HG02840 (cell line): Measurements from ENCODE around the gene POGLUT2.
A peak's percentile ranks its signal among the peaks of the same experiment; 100 is the strongest.

Experiments used
- ATAC-seq: cut with Tn5 transposase; IDR thresholded peaks from one replicate; pipeline ENCODE4 v1.9.1; 2021; ENCODE audit warnings: mild to moderate bottlenecking, moderate library complexity, moderate number of reproducible peaks; ENCODE audit not compliant: unreplicated experiment, low FRiP score

Gene POGLUT2

DNA sequence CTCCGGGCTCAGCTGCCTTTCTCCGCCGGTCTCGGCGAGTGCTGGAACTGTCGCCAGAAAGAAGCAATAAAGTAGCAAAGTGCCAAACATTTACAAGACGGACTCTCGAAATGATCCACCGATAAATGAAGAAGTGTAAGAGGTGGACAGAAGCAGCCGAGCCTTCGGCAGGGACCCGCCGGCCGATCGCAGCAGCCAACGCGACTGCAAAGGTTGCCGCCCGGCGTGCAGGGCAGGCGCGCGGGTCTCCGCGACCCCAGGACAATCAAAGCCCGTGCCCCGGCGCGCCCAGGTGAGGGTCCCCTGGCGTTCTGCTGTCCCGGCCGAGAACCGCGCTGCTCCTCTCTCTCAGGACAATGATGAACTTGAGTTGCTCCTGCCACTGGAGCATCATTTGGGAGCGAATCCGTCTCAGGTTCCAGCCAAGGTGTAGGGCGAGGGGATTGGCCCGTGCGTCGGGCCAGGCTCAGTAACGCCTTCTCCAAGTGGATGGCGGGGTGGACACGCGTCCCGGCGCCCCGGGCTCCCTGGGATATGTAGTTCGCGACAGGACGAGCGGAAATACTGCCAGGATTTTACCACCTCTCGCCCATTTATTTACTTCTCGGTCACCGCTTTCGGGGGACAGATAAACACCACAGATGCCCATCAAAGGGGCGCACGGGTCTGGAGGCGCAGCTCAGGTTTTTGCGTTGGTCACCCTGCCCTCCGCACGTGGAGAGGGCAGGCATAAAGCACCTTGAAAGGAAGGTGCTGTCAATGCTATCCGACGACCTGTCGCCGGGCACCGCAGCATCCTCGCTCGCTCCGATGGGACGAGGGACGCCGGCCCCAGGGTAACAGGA is at the start of gene POGLUT2, which contains the start of gene BIVM:
TSS of gene POGLUT2 (minus strand) at position 396 of the 845 bp plus-strand sequence. CDS start at position 90, 306 bp downstream.
TSS of gene BIVM (plus strand) at position 539 of the 845 bp plus-strand sequence. CDS start 8,149 bp downstream, outside the sequence.
- ATAC-seq = peak; percentile 73

DNA sequence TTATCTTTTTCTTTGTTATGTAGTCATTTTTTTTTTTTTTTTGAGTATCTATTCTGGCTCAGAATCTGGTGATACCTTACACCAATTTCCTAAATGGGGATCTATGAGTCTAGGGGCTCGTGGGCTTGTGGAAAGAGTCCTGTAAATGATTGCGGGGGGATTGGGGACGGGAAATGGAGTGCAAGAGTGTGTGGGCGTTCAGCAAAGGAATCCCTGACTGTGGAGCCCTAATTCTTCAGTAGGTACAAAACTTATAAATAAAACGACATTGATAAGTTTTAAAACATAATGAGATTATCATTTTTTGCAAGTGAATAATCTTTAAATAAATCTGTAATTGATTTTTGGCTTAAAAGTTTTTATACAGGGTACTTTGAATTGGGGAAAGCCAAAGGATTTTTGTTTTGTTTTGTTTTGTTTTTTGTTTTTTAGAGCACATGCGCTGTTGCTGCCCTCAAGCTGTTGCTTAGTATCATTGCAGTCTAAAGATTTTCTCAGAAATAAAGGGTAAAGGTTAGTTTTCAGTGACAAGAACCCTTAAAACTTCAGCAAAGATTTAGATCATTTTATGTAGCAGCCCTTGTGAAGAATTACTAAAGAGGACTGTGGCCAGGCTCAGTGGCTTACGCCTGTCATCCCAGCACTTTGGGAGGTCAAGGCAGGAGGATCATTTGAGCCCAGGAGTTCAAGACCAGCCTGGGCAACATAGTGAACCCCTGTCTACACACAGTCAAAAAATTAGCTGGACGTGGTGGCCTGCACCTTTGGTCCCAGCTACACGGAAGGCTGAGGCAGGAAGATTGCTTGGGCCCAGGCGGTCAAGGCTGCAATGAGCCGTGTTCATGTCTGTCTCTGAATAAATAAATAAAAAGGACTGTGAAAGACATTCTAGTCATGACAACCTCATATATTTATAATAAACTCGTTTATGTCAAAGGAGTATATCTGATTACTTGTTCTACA is 48.8 kb upstream of the POGLUT2 start:
- ATAC-seq = no peak

DNA sequence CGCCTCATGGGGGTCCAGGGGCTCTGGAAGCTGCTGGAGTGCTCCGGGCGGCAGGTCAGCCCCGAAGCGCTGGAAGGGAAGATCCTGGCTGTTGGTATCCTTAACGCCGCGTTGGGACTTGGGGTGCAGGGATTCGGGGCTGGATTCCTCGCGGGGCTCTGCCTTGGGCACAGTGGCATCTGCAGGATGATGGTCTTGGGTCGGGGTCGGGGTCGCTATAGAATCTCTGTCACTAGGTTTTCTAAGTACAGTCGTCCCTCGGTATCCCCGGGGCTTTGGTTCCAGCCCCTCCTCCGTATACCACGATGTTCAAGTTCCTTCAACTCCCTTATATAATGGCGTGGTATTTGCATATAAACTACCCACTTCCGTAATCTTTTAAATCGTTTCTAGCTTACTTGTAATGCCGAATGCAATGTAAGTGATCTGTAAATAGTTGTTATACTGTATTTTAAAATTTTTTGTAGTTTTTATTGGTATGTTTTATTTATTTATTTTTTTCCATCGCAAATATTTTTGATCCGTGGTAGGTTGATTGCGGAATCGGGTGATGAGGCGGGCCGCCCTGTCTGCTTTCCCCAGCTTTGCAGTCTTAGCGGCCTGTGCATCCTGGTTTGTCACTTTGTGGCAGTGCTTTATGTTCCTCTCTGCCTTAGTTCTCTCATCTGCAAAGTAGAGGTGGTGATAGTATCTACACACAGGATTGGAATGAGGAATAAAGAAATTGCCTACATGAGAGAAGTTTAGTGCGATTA is 47.7 kb upstream of the POGLUT2 start:
- ATAC-seq = peak; percentile 31

DNA sequence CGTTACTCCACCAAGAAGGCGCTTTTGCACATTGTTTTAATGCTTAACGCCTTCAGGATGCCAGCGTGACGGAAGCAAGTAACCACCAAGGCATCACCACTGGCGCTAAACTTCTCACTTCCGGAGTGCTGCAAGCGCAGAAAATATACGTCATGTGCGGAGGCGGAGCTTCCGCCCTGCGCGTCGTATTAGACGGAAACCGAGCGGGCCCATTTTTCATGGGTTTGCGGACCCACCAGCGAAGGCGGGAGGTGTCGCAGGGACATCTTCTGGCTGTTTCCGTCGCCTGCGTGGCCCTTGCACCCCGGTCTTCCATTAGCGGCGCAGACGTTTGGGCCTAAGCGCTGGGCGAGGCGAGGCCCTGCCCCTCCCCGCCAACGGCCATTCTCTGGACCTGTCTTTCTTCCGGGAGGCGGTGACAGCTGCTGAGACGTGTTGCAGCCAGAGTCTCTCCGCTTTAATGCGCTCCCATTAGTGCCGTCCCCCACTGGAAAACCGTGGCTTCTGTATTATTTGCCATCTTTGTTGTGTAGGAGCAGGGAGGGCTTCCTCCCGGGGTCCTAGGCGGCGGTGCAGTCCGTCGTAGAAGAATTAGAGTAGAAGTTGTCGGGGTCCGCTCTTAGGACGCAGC is 47.0 kb upstream of the POGLUT2 start, which contains the start of gene ERCC5:
TSS of gene ERCC5 (plus strand) at position 403 of the 631 bp plus-strand sequence. CDS start 235 bp downstream, outside the sequence.
- peak; percentile 87 for ATAC-seq

DNA sequence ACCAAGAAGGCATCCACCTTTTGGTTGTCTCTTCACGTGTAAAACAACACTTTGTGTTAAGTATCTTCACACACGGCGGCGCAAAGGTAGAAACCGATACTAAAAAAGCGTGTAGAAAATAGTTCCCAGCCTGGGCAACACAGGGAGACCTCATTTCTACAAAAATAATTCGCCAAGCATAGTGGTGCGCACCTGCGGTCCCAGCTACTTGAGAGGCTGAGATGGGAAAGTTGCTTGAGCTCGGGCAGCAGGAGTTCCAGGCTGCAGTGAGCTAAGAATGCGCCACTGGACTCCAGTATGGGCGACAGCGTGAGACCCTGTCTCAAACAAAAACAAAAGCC is 46.5 kb upstream of the POGLUT2 start:
- ATAC-seq = peak; percentile 14

DNA sequence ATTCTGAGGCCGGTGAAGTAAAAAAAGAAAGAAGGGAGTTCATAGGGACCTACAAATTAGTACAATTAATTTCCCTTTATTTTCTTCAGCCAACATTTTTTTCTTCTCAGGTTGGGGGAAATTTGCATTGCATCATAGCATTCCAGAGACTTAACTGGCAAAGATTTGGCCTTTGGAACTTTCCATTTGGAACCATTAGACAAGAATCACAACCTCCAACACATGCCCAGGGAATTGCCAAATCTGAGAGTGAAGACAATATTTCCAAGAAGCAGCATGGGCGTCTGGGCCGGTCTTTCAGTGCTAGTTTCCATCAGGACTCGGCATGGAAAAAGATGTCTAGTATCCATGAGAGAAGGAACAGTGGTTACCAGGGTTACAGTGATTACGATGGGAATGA is 40.7 kb upstream of the POGLUT2 start:
- no peak for ATAC-seq

DNA sequence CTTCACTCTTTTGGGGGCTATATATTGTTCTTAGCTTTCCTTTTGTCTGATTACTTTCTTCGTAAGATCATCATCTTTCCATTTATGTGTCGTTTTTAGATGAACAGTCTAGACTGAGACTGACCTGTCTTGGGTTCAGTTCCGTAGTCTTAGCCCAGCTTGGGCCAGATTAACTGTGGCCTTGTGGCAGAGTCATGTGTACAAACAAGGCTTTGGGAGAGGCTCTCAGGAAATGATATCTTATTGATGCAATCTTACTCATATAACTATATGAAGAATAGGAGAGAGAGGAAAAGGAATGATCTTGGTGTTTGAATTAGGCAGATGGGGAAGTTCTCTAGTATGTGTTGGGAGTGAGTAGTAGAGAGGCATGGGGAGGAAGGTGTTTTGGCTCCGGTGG is 40.2 kb upstream of the POGLUT2 start:
- ATAC-seq = no peak

DNA sequence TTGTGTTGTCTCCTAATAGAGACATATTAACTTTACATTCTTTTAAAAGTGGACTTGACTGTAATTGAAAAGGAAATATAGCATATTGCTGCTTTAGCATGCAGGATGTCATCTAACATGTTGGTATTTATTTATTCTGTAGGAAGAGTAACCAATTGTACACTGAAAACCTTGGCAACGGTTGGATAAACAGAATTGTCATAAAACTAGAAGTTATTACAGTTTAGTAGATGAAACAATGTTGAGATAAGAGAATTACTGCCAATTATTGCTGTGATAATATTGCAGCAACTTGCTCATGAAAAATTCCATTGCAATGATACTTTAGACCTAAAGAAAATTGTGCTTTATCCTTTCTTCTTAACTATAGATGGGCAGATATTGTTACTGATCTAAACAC is 39.5 kb upstream of the POGLUT2 start:
- ATAC-seq = no peak

DNA sequence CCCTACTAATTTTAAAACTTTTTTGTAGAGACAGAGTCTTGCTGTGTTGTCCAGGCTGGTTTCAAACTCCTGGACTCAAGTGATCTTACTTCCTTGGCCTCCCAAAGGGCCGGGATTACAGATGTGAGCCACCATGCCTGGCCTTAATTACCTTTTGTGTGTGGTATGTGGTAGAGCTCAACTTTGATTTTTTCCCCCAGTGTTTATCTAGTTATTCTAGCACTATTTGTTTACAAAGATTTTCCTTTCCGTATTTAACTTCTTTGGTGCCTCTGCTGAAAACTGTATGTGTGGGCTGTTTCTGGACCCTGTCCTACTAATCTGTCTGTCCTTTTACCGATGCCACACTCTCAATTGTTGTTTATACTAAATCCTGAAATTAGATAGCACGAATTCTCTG is 37.7 kb upstream of the POGLUT2 start:
- no peak for ATAC-seq

DNA sequence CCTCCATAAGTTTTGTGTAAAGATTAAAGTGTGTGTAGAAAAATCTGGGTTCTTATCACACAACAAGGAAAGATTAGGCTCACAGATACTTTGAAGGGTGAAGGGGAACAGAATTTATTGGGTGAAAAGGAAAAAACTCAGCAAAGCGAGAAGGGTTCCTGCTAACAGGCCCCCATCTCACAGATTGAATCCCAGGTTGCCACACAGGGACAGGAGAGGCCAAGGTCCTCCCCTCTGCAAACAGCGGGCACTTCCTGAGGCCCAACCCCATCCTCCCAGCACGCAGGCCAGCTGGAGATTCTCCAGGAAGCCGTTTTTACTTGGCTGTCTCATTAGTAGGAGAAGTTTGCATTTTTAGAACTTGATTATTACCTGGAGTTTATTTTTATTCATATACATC is 31.9 kb upstream of the POGLUT2 start:
- no peak for ATAC-seq

DNA sequence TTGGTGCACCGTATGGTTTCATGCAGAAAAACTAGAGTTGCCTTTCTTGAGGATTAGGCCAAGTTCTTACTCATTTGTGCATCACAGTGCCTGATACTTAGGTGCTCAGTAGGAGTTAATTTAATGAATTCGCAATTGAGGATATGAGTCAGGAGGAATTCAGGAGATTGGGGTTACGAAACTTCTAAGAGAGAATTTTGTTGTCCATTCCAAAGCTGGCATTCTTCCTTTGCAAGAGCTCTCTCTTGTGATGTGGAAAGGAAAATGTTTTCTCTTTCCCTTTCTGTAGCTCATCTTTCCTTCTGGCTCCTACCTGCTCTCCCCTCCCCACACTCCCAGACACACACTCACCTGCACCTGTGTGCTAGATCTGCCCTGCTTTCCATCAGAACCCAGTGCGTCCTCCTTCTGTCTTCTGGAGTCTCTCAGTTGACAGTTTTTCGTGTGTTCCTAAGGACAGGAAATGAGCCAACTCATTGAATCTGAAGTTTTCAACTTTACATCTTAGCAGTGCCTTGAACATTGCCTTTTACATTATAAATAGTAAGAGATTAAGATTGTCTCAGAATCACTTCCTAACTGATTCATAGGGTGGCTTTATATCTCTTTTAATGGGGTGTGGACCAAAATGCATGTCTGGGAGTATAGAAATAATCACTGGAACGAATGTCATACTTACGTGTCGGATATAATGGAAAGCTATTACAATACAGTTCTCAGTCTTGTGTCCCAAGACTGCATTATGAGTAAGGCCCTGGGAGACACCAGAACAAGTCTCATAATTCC is 27.3 kb upstream of the POGLUT2 start:
- no peak for ATAC-seq

DNA sequence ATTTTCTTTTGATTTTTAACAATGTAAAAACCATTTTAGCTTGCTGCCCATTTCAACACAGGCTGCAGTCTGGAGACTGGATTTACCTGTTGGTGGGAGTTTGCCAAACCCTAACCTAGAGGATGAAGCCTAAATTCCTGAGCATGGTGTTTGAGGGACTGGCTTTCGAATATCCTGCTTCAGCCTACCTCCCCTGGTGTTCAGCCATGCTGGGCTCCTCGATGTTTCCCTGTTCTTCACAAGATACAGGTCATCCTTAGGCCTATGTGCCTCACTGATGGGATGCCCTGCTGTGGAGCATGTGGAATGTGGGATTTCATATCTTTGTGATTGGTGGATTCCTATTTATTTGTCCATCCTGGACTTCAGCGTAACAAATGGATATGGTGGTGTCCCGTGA is 26.6 kb upstream of the POGLUT2 start:
- no peak for ATAC-seq

DNA sequence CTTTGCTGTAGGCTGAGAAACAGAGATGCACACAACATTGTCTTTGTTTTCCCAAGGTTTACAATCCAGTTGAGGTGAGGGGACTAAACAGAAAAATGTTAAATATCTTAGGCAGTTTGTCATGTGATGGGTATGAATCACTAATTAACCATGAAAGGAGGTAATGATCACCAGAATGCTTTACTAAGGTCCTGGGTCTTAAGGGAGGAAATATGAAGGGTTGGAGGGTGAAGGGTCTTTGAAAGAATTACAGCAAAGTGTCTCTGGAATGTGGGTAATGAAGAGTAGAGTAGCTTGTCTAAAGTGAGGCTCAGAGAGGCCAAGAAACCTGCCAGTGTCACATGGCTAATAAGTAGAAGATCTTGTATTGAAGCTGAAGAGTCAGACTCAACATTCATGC is 19.1 kb upstream of the POGLUT2 start:
- ATAC-seq = no peak

DNA sequence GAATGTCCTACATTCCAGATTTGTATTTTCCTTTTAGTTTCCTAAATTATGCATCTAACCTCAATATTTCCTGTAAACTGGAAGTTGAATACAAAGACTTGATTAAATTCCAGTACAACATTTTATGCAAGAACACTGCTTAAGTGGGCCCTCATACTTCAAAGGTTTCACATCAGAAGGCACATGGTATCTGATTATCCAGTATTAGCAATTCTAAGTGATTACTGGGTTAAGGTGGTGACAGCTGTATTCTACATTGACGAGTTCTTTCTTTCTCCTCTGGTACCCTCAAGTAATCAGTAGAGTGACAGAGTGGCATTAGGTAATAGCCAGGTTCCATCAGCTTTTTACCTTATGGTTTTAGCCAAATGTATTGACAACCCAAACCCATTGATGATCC is 18.5 kb upstream of the POGLUT2 start:
- no peak for ATAC-seq

DNA sequence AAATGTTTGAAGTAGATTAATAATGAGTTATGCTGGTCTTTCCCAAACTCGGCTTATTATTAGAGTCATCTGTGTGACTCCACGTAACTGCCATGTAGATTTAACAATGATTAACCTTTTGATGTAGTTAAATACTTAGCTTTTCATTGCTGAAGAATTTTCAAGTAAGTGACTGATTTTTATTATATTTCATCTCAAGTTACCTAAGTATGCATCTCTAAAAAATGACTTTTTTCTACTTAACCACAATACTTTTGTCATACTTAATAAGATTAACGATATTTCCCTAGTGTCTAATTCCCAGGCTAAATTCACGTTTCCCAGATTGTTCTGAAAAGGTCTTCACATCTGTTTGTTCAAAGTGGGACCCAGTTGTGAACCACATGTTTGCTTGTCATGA is 17.9 kb upstream of the POGLUT2 start:
- no peak for ATAC-seq

DNA sequence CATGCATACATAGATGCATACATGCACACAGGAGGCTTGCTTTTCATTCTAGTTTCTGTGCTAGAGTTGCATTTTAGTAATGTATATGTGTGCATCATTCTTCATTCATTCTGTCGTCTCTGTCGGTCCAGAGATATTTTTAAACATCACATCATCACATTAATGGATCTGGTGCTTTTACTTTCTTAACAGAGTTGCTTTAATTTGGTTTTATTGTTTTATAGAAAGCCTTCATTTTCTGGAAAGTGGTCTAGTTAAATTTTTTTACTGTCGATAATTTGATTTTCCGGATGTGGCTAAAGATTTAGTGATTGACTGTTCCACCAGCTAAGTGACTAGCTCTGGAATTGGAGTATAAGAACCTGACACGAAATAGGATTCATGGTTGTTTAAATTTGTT is 17.0 kb upstream of the POGLUT2 start:
- ATAC-seq = no peak

DNA sequence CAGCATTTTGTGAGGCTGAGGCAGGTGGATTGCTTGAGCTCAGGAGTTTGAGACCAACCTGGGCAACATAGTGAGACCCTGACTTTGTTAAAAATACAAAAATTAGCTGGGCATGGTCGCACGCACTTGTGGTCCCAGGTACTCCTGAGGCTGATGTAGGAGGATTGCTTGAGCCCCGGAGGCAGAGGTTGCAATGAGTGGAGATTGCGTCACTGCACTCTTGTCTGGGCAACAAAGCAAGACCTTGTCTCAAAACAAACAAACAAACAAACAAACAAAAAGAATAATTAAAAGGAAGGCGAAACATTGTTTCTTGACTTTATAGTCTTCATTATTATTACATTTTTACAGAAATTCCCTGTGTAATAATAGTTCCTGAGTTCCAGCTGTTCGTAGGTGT is 16.0 kb upstream of the POGLUT2 start:
- ATAC-seq = no peak

DNA sequence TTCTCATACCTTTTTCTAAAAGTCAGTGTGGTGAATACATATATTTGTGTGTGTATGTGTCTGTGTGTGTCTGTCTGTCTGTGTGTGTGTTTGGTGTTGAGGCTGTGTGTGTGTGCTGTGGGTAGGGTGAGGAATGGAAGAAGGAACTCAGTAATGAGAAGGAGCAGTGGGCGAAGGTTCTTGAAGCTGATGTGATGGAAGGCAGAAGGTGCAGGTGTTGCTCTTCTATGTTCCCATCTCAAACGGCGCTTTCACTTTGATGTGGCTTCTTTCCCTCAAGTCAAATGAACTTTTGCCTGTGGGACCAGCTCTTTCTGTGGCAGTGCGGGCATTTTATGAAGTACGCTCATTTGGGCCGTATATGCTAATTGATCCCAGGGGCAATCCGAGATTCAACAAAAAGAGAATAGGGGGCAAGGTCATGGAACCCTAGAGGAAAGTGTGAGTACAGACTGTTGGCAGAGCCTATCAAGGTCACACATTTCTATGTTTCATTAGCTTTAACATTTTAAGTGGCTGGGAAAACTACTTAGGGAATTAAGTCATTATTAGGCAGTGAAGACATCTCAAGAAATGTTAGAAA is 15.3 kb upstream of the POGLUT2 start:
- no peak for ATAC-seq
